ENCODE results near the gene PLAAT5.

Gene PLAAT5

DNA sequence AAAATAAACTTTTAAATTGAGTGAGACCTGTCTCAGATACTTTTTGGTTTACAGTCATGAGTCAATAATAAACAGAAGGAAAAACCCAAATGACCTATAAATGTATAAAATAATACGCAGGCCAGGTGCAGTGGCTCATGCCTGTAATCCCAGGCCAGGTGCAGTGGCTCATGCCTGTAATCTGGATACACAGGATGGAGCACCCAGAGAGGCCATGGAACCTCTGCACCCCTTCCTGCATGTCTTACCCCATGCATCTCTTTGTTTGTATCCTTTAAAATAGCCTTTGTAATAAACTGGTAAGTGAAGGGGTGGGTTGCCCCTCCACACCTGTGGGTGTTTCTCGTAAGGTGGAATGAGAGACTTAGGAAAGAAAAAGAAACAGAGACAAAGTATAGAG is 36.7 kb upstream of the PLAAT5 start:
- H3K9ac ChIP-seq (ENCODE audit: low read length), result no peak overlapping the region

DNA sequence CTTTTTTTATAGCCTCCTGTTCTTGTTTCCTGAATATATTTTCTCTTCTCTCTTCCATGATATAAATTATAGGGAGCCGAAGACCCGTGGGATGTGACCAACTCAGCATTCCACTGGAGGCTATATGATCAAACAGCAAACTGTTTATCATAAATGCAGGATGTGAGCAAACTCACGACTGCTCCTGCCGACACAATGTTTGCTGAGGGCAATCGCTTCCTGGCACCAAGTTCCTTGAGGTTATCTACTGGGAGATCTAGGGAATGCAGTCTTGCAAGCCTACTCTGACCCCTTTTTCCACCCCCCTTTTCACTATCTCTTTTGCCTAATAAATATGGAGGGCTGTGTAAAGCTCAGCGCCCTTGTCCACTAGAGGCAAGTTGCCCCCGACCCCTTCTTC is 32.2 kb upstream of the PLAAT5 start:
- H3K9me3 ChIP-seq (ENCODE audit: insufficient read depth, low read length), result no peaks in the 10 kb centered on the region
- no peaks in the 10 kb centered on the region for H3K4me1 ChIP-seq (ENCODE audit: low read length)
- H3K9ac ChIP-seq (ENCODE audit: low read length), result no peak overlapping the region
- no peak for TF ChIP-seq EZH2phosphoT487 (IDR thresholded peaks at IDR 0.05; ENCODE audit: low read depth)
- TF ChIP-seq, protein P1, sequence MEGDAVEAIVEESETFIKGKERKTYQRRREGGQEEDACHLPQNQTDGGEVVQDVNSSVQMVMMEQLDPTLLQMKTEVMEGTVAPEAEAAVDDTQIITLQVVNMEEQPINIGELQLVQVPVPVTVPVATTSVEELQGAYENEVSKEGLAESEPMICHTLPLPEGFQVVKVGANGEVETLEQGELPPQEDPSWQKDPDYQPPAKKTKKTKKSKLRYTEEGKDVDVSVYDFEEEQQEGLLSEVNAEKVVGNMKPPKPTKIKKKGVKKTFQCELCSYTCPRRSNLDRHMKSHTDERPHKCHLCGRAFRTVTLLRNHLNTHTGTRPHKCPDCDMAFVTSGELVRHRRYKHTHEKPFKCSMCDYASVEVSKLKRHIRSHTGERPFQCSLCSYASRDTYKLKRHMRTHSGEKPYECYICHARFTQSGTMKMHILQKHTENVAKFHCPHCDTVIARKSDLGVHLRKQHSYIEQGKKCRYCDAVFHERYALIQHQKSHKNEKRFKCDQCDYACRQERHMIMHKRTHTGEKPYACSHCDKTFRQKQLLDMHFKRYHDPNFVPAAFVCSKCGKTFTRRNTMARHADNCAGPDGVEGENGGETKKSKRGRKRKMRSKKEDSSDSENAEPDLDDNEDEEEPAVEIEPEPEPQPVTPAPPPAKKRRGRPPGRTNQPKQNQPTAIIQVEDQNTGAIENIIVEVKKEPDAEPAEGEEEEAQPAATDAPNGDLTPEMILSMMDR (IDR thresholded peaks at IDR 0.05; ENCODE audit: low read depth, low read length), result no peak
- H3K36me3 ChIP-seq (replicated peaks; ENCODE audit: low read depth, low read length), result no peaks in the 10 kb centered on the region
- H3K27me3 ChIP-seq (ENCODE audit: low read depth, low read length), result peaks cover 17% of the 10 kb centered on the region; the same call in 1 of the 2 replicates
- H2AFZ ChIP-seq (ENCODE audit: low read depth, low read length), result no peak overlapping the region
- H3K4me2 ChIP-seq (ENCODE audit: low read length), result no peak overlapping the region
- no peak overlapping the region for H3K27ac ChIP-seq (ENCODE audit: low read length)
- no peak overlapping the region for H3K4me3 ChIP-seq (ENCODE audit: low read length)
- no peaks in the 10 kb centered on the region for H3K79me2 ChIP-seq (ENCODE audit: low read length)
- no peaks in the 10 kb centered on the region for H4K20me1 ChIP-seq (ENCODE audit: insufficient read depth, low read length)

More for the DNA sequence above, 36.7 kb upstream of the PLAAT5 start:
- Histone ChIP-seq H3K27ac (ENCODE audit: low read length) (no peak overlapping the region), H3K4me2 (ENCODE audit: low read length) (no peak overlapping the region), H3K79me2 (ENCODE audit: low read length) (no peaks in the 10 kb centered on the region), H3K4me1 (ENCODE audit: low read length) (peaks cover 9% of the 10 kb centered on the region), H4K20me1 (ENCODE audit: insufficient read depth, low read length) (no peaks in the 10 kb centered on the region), H3K36me3 (replicated peaks; ENCODE audit: low read depth, low read length) (no peaks in the 10 kb centered on the region), H2AFZ (ENCODE audit: low read depth, low read length) (no peak overlapping the region), H3K27me3 (ENCODE audit: low read depth, low read length) (peaks cover 7% of the 10 kb centered on the region), H3K9me3 (ENCODE audit: insufficient read depth, low read length) (no peaks in the 10 kb centered on the region), H3K4me3 (ENCODE audit: low read length) (no peak overlapping the region)
- no peak for TF ChIP-seq EZH2phosphoT487 (IDR thresholded peaks at IDR 0.05; ENCODE audit: low read depth)
- TF ChIP-seq, protein P1 (IDR thresholded peaks at IDR 0.05; ENCODE audit: low read depth, low read length), result no peak

DNA sequence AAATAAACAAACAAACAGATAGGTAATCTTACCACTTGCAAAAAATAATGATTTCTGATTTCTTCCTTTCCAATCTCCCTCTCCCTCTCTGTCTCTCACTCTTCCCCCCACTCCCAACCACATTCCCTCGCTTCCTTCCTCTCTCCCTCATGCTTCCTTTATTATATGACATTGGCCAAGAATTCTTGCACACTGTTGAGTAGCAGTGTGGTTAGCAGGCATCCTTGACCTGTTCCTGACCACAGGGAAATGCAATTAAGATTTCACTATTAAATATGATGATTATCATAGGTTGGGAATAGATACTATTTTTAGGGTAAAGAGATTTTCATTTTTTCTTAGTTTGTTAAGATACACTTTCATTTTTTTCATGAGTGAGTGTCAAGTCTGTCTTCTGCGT is 30.9 kb upstream of the PLAAT5 start:
- Histone ChIP-seq H3K27ac (ENCODE audit: low read length) (no peak overlapping the region), H3K79me2 (ENCODE audit: low read length) (no peaks in the 10 kb centered on the region), H3K4me2 (ENCODE audit: low read length) (no peak overlapping the region), H3K27me3 (ENCODE audit: low read depth, low read length) (peaks cover 17% of the 10 kb centered on the region; the same call in 1 of the 2 replicates), H3K4me1 (ENCODE audit: low read length) (no peaks in the 10 kb centered on the region), H3K36me3 (replicated peaks; ENCODE audit: low read depth, low read length) (no peaks in the 10 kb centered on the region), H3K9me3 (ENCODE audit: insufficient read depth, low read length) (no peaks in the 10 kb centered on the region), H3K9ac (ENCODE audit: low read length) (no peak overlapping the region), H4K20me1 (ENCODE audit: insufficient read depth, low read length) (no peaks in the 10 kb centered on the region), H3K4me3 (ENCODE audit: low read length) (no peak overlapping the region), H2AFZ (ENCODE audit: low read depth, low read length) (no peak overlapping the region)
- TF ChIP-seq, protein P1 (IDR thresholded peaks at IDR 0.05; ENCODE audit: low read depth, low read length), result no peak
- TF ChIP-seq EZH2phosphoT487 (IDR thresholded peaks at IDR 0.05; ENCODE audit: low read depth), result no peak

DNA sequence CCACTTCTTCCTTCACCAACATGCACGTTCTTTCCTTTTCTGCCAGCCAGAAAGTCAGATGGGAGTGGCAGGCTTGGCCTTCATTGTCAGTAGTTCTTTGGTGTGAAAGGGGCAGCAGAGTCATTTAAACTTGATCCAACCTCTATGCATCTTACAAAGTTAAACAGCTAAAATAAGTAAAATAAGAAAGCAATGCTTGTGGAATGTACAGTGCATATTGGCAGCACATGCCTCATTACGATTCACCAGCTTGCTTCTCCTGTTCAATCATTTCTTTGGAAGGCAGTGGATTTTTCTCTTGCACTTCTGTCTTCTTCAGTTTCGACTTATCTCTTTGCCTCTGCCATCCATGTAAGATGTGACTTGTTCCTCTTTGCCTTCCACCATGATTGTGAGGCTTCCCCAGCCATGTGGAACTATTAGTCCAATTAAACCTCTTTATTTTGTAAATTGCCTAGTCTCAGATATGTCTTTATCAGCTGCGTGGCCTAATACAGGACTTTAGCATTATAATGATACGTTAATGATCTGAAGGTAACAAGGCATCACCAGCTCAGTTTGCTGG is 29.7 kb upstream of the PLAAT5 start:
- Histone ChIP-seq H3K4me3 (ENCODE audit: low read length) (no peak overlapping the region), H3K9ac (ENCODE audit: low read length) (no peak overlapping the region), H3K79me2 (ENCODE audit: low read length) (no peaks in the 10 kb centered on the region), H3K4me2 (ENCODE audit: low read length) (no peak overlapping the region), H3K27ac (ENCODE audit: low read length) (no peak overlapping the region), H4K20me1 (ENCODE audit: insufficient read depth, low read length) (no peaks in the 10 kb centered on the region), H3K9me3 (ENCODE audit: insufficient read depth, low read length) (no peaks in the 10 kb centered on the region), H3K4me1 (ENCODE audit: low read length) (no peaks in the 10 kb centered on the region), H3K36me3 (replicated peaks; ENCODE audit: low read depth, low read length) (no peaks in the 10 kb centered on the region), H2AFZ (ENCODE audit: low read depth, low read length) (no peak overlapping the region), H3K27me3 (ENCODE audit: low read depth, low read length) (peaks cover 17% of the 10 kb centered on the region; the same call in 1 of the 2 replicates)
- TF ChIP-seq EZH2phosphoT487 (IDR thresholded peaks at IDR 0.05; ENCODE audit: low read depth), result no peak
- TF ChIP-seq, protein P1 (IDR thresholded peaks at IDR 0.05; ENCODE audit: low read depth, low read length), result no peak
